WI38 (cell line): ENCODE data around the gene CNNM4.

Experiments used
- H3K4me3 ChIP-seq: 2 replicates; pipeline ENCODE4 v1.5.1; 2011; ENCODE audit warnings: low read depth, mild to moderate bottlenecking, control low read depth, low read length
- CTCF ChIP-seq: IDR thresholded peaks from 2 replicates; pipeline ENCODE4 v1.5.1; 2012; ENCODE audit warnings: low read depth, mild to moderate bottlenecking, control low read depth, low read length

The CNNM4 gene

GRCh38 chr2:96760036-96760985, at the start of gene CNNM4:
Gene CNNM4 (plus strand): TSS chr2:96760902. CDS start chr2:96761000, 98 bp downstream.
- peak within 1 kb of the TSS; percentile 60 for H3K4me3 ChIP-seq
- no peak for TF ChIP-seq CTCF

- no peak for TF ChIP-seq CTCF
- H3K4me3 ChIP-seq: no peak overlapping the region
Observed at GRCh38 chr2:96710985-96711384, 49.7 kb upstream of the CNNM4 start.

GRCh38 chr2:96715658-96716057, 45.0 kb upstream of the CNNM4 start:
- no peak overlapping the region for H3K4me3 ChIP-seq
- TF ChIP-seq CTCF: no peak

GRCh38 chr2:96716388-96716787, 44.3 kb upstream of the CNNM4 start:
- no peak for TF ChIP-seq CTCF
- H3K4me3 ChIP-seq: no peak overlapping the region

- H3K4me3 ChIP-seq: no peak overlapping the region
- no peak for TF ChIP-seq CTCF
Observed at GRCh38 chr2:96726131-96726530, 34.6 kb upstream of the CNNM4 start.

GRCh38 chr2:96727431-96727830, 33.3 kb upstream of the CNNM4 start:
- no peak overlapping the region for H3K4me3 ChIP-seq
- TF ChIP-seq CTCF: no peak

GRCh38 chr2:96729748-96730147, 31.0 kb upstream of the CNNM4 start:
- no peak overlapping the region for H3K4me3 ChIP-seq
- no peak for TF ChIP-seq CTCF
